Measurements from ENCODE around the gene COA4. TPM values are rescaled to one million over a fixed set of nuclear protein-coding genes. Genes with fewer than 3 reads are reported as not detected.

The COA4 gene
- total RNA-seq: 10 to 100 TPM; 53.3 to 54.2 TPM

DNA sequence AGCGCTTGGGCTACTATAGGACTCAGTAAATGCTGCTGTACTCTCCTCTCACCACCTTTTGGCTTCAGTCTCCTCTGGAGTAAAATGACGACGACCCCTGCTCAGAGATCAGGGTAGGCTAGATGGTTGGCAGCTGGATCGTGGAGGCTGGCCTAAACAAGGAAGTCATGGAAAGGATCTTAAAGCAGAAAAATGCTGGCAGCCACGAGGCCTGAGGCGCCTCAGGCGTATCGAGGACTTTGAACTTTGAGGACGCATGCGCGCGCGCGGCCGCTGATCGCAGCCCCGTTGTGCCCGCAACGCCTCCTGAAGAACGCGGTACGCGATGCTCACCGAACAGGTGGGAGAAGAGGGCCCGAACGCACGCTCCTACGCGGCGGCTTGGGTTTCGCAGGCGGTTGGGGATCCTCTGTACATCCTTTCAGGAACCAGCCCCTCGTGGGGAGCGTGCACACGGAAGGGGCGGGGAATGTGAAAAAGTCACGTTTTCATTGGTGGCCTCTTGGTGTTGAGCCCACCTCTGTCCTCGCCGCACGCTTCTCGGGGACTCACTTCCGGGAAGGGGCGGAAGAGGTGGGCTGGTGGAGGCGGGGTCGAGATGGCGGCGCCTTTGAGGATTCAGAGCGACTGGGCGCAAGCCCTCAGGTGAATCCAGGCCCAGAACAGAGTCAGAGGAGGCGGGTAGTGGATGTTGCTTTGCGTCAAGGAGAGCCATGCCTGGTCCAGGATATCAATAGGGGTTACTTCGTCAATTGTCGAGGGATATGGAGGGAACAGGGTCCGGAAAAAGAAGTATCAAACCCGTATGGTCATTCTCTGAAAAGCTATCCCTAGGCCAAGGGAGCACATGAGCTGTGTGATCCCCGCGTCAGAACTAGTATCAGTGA is at the start of gene COA4, which contains the start of gene PAAF1:
TSS of gene COA4 (minus strand) at position 423 of the 887 bp plus-strand sequence. CDS start 3,468 bp downstream, outside the sequence.
TSS of gene PAAF1 (plus strand) at position 576 of the 887 bp plus-strand sequence. CDS start at position 599, 23 bp downstream.

Other genes starting within 250 kb of the COA4 start
- gene PLEKHB1, start 230.3 kb downstream of the COA4 start, total RNA-seq: 10 to 100 TPM; 12.6 to 13.6 TPM
- gene RAB6A, start 115.8 kb downstream of the COA4 start, total RNA-seq: 10 to 100 TPM; 81.8 to 94.8 TPM
- gene MRPL48, start 89.0 kb downstream of the COA4 start, total RNA-seq: 10 to 100 TPM; 41.1 to 50.1 TPM
- 10 to 100 TPM; 15.1 to 18.6 TPM for gene PAAF1, start 153 bp upstream of the COA4 start, total RNA-seq
- not detected for gene DNAJB13, start 74.2 kb upstream of the COA4 start, total RNA-seq
- gene UCP2, start 106.0 kb upstream of the COA4 start, total RNA-seq: 100 to 1,000 TPM; 387 to 396 TPM
- 1 to 10 TPM; 1.7 to 2.0 TPM for gene UCP3, start 132.2 kb upstream of the COA4 start, total RNA-seq

All from activated naive CD4-positive, alpha-beta T cell treated with anti-CD3 and anti-CD28 coated beads, Interleukin-2, amount 10 ng/mL, durations not matched to agents 5 hours and 36 hours (primary cell).